PC-3 (cell line): Measurements from ENCODE around the gene RASL11B. TPM values are rescaled to one million over a fixed set of nuclear protein-coding genes. Genes with fewer than 3 reads are reported as not detected.

ENCODE experiments used
- ATAC-seq: fragments of 200-7000 bp; cut with Tn5 transposase; 2 replicates; pipeline ENCODE4 v1.9.1; 2020; ENCODE audit warnings: mild to moderate bottlenecking, moderate library complexity
- BruUV-seq: library from RNA; stranded (reverse); fragments of 400-500 nt; replicated peaks from 2 replicates; lab custom pipeline; 2021; lab: Mats Ljungman, UMichigan
- CTCF ChIA-PET: fragments of 300-600 bp; sonication (Branson Sonifier 250); formaldehyde crosslinking; loops from one replicate; lab custom pipeline; 2022; ENCODE audit warnings: antibody characterized with exemption; lab: Charles Lee
- POLR2A ChIA-PET: fragments of 300-600 bp; sonication (Branson Sonifier 250); formaldehyde crosslinking; loops from one replicate; lab custom pipeline; 2022; ENCODE audit warnings: antibody characterized with exemption; ENCODE audit not compliant: unreplicated experiment; lab: Charles Lee
- DNase-seq: peaks from one replicate; pipeline ENCODE4 v3.0.0-alpha.2; 2015
- H2AFZ ChIP-seq: fragments of 300-600 bp; sonication (generic); 2 replicates; pipeline ENCODE4 v1.6.0; 2016; ENCODE audit warnings: antibody characterized with exemption, low read length
- H3F3A ChIP-seq: fragments of 300-600 bp; sonication (generic); one replicate; pipeline ENCODE4 v1.6.0; 2017; ENCODE audit warnings: antibody characterized with exemption, low read length, control low read depth, mild to moderate bottlenecking; ENCODE audit not compliant: unreplicated experiment
- H3K27ac ChIP-seq: fragments of 300-600 bp; sonication (generic); 2 replicates; pipeline ENCODE4 v1.5.1; 2016; ENCODE audit warnings: mild to moderate bottlenecking, low read length
- H3K27me3 ChIP-seq: fragments of 300-600 bp; sonication (generic); 2 replicates; pipeline ENCODE4 v1.6.1; 2016; ENCODE audit warnings: low read length, mixed read lengths
- H3K36me3 ChIP-seq: fragments of 300-600 bp; sonication (generic); 2 replicates; pipeline ENCODE4 v1.6.1; 2016; ENCODE audit warnings: low read depth, mixed run types, low read length, mixed read lengths
- H3K4me1 ChIP-seq: fragments of 300-600 bp; sonication (generic); 2 replicates; pipeline ENCODE4 v1.5.1; 2016; ENCODE audit warnings: low read length; ENCODE audit not compliant: insufficient read depth
- H3K4me2 ChIP-seq: fragments of 300-600 bp; sonication (generic); 2 replicates; pipeline ENCODE4 v1.6.0; 2016; ENCODE audit warnings: low read length
- H3K4me3 ChIP-seq: fragments of 300-600 bp; sonication (generic); 2 replicates; pipeline ENCODE4 v1.5.1; 2016; ENCODE audit warnings: mild to moderate bottlenecking, low read length, mixed read lengths
- H3K79me2 ChIP-seq: fragments of 300-600 bp; sonication (generic); 2 replicates; pipeline ENCODE4 v1.6.1; 2017; ENCODE audit warnings: low read length, mixed read lengths
- H3K9ac ChIP-seq: fragments of 300-600 bp; sonication (generic); 2 replicates; pipeline ENCODE4 v1.6.0; 2016; ENCODE audit warnings: mild to moderate bottlenecking, low read length
- H3K9me2 ChIP-seq: fragments of 300-600 bp; sonication (generic); replicated peaks from 2 replicates; pipeline ENCODE4 v1.6.1; 2016; ENCODE audit warnings: mixed run types, low read length, mixed read lengths
- H3K9me3 ChIP-seq: fragments of 300-600 bp; sonication (generic); 2 replicates; pipeline ENCODE4 v1.6.1; 2016; ENCODE audit warnings: low read length, mixed read lengths
- H4K20me1 ChIP-seq: fragments of 300-600 bp; sonication (generic); 2 replicates; pipeline ENCODE4 v1.6.1; 2016; ENCODE audit warnings: low read length, mixed read lengths
- CTCF ChIP-seq: fragments of 300-600 bp; sonication (generic); conservative IDR thresholded peaks from 2 replicates; pipeline ENCODE4 v1.5.1; 2017; ENCODE audit warnings: antibody characterized with exemption, low read depth, mild to moderate bottlenecking, low read length
- EZH2 ChIP-seq: fragments of 300-600 bp; sonication (generic); IDR thresholded peaks from one replicate; pipeline ENCODE4 v1.6.1; 2017; ENCODE audit warnings: antibody characterized with exemption, mild to moderate bottlenecking, low read length; ENCODE audit not compliant: unreplicated experiment
- EZH2phosphoT487 ChIP-seq: fragments of 300-600 bp; sonication (generic); IDR thresholded peaks from 2 replicates; pipeline ENCODE4 v1.6.1; 2018; ENCODE audit warnings: mild to moderate bottlenecking, antibody characterized with exemption, low read length, borderline replicate concordance
- intact Hi-C: fragments of 100-400 bp; cut with micrococcal nuclease; formaldehyde crosslinking; loops from 2 replicates; pipeline ENCODE4 v1.9.0; 2023
- total RNA-seq: library from RNA; depleted of rRNA; stranded (reverse); fragments of >200 nt; gene quantifications from 2 replicates; pipeline ENCODE4 v1.2.3, GENCODE V29; 2014; rRNA removed

The RASL11B gene
- total RNA-seq, 1 experiment from 2014 or later: 0.07 TPM

GRCh38 chr4:52915191-52915590, 53.1 kb downstream of the RASL11B start:
- BruUV-seq: no TSS peak
- H3K9me3 ChIP-seq: no peaks in the 10 kb centered on the region
- no peaks in the 10 kb centered on the region for H3K9me2 ChIP-seq
- peaks cover 6% of the 10 kb centered on the region; the same call in 1 of the 2 replicates for H3K4me1 ChIP-seq
- H3K4me2 ChIP-seq: no peak overlapping the region
- TF ChIP-seq EZH2 (no peak), CTCF (no peak), EZH2phosphoT487 (no peak)
- H3K27ac ChIP-seq: no peak overlapping the region
- no peaks in the 10 kb centered on the region for H3K27me3 ChIP-seq
- H2AFZ ChIP-seq: no peak overlapping the region
- ATAC-seq (no peak), DNase-seq (no peak)
- no peaks in the 10 kb centered on the region for H3K79me2 ChIP-seq
- CTCF ChIA-PET: no interaction called here
- no peak overlapping the region for H3K9ac ChIP-seq
- intact Hi-C loops: no loop called here
- no peaks in the 10 kb centered on the region for H3K36me3 ChIP-seq
- no peaks in the 10 kb centered on the region for H4K20me1 ChIP-seq
- no peaks in the 10 kb centered on the region for H3F3A ChIP-seq
- POLR2A ChIA-PET: no interaction called here
- H3K4me3 ChIP-seq: no peak overlapping the region

GRCh38 chr4:52915730-52916300, 53.7 kb downstream of the RASL11B start:
- Histone ChIP-seq H3K9ac (no peak overlapping the region), H3K4me3 (no peak overlapping the region), H3K4me2 (no peak overlapping the region), H3K27me3 (no peaks in the 10 kb centered on the region), H3K4me1 (peaks cover 6% of the 10 kb centered on the region; the same call in 1 of the 2 replicates), H4K20me1 (no peaks in the 10 kb centered on the region), H3F3A (no peaks in the 10 kb centered on the region), H2AFZ (no peak overlapping the region), H3K9me3 (no peaks in the 10 kb centered on the region), H3K79me2 (no peaks in the 10 kb centered on the region), H3K36me3 (no peaks in the 10 kb centered on the region), H3K9me2 (no peaks in the 10 kb centered on the region), H3K27ac (no peak overlapping the region)
- DNase-seq (no peak), ATAC-seq (no peak)
- BruUV-seq: no TSS peak
- intact Hi-C loops: no loop called here
- TF ChIP-seq CTCF: no peak
- TF ChIP-seq EZH2phosphoT487: no peak
- no peak for TF ChIP-seq EZH2
- ChIA-PET POLR2A (no interaction called here), CTCF (no interaction called here)

Other genes with a start within 250 kb of the RASL11B start
- gene USP46, start 203.0 kb upstream of the RASL11B start, total RNA-seq: 9.2 and 9.4 TPM in 2 replicates
- gene ERVMER34-1, start 110.9 kb upstream of the RASL11B start, total RNA-seq: 1.1 and 1.7 TPM in 2 replicates